B cell (primary cell): ENCODE measurements around the gene MRPL24. TPM values are rescaled to one million over a fixed set of nuclear protein-coding genes. Genes with fewer than 3 reads are reported as not detected.
A peak's percentile ranks its signal among the peaks of the same experiment; 100 is the strongest.

ENCODE experiments used
- ATAC-seq: fragments of 200-7000 bp; cut with Tn5 transposase; one replicate; pipeline ENCODE4 v1.10.0; 2021; ENCODE audit warnings: low read depth, mild to moderate bottlenecking, moderate number of reproducible peaks, moderate library complexity
- CTCF ChIA-PET: fragments of 350-600 bp; sonication (Branson Sonifier 250); formaldehyde crosslinking; loops from one replicate; lab custom pipeline; 2021; ENCODE audit warnings: antibody characterized with exemption, inconsistent platforms; lab: Charles Lee
- POLR2A ChIA-PET: fragments of 350-600 bp; sonication (Branson Sonifier 250); formaldehyde crosslinking; loops from one replicate; lab custom pipeline; 2021; ENCODE audit warnings: antibody characterized with exemption; lab: Charles Lee
- DNase-seq: peaks from one replicate; pipeline ENCODE4 v3.0.0; 2013
- H2AFZ ChIP-seq: 2 replicates; pipeline ENCODE4 v1.6.1; 2012; ENCODE audit warnings: mild to moderate bottlenecking, low read depth, low read length; ENCODE audit not compliant: insufficient read depth, poor library complexity, severe bottlenecking
- H3K27ac ChIP-seq, 2 donors: 1 replicate in 1 of 2; 2 replicates in 1 of 2; pipeline ENCODE4 v1.5.1; 2012 to 2013; ENCODE audit warnings: low read length in 2 of 2, mild to moderate bottlenecking in 2 of 2, moderate library complexity in 1 of 2
- H3K27me3 ChIP-seq, 4 experiments: fragments of 200-600 bp in 1 of 4; sonication (generic) in 1 of 4; replicated peaks in 1 of 4; 1 replicate in 2 of 4; 2 replicates in 2 of 4; pipeline versions ENCODE4 v1.6.1 to v1.7.0; 2013 to 2016; ENCODE audit warnings: low read length in 3 of 4, mild to moderate bottlenecking in 2 of 4, mixed read lengths in 1 of 4, moderate library complexity in 1 of 4; ENCODE audit not compliant: insufficient read depth in 4 of 4, control insufficient read depth in 3 of 4; ENCODE audit errors: control extremely low read depth in 1 of 4
- H3K36me3 ChIP-seq, 2 experiments: replicated peaks in 1 of 2; 1 replicate in 1 of 2; 2 replicates in 1 of 2; pipeline versions ENCODE4 v1.6.1 to v1.7.1; 2013; ENCODE audit warnings: low read length in 1 of 2; ENCODE audit not compliant: insufficient read depth in 2 of 2, control insufficient read depth in 1 of 2; ENCODE audit errors: control extremely low read depth in 1 of 2, extremely low read depth in 1 of 2
- H3K4me1 ChIP-seq, 2 donors: fragments of 200-600 bp in 1 of 2; sonication (generic) in 1 of 2; 1 replicate in 1 of 2; 2 replicates in 1 of 2; pipeline versions ENCODE4 v1.5.1 to v1.6.1; 2013 to 2017; ENCODE audit warnings: low read length in 2 of 2; ENCODE audit not compliant: control insufficient read depth in 2 of 2, insufficient read depth in 2 of 2
- H3K4me2 ChIP-seq: replicated peaks from 2 replicates; pipeline ENCODE3; 2012; ENCODE audit warnings: mild to moderate bottlenecking, low read depth, low read length; ENCODE audit not compliant: poor library complexity, severe bottlenecking
- H3K4me3 ChIP-seq, 5 experiments: fragments of 200-600 bp in 1 of 5; sonication (generic) in 1 of 5; 1 replicate in 3 of 5; 2 replicates in 2 of 5; pipeline versions ENCODE4 v1.5.1 to v1.7.0; 2011 to 2016; ENCODE audit warnings: low read length in 4 of 5, mild to moderate bottlenecking in 4 of 5, low read depth in 2 of 5, control low read depth in 1 of 5, moderate library complexity in 1 of 5; ENCODE audit not compliant: insufficient read depth in 1 of 5; ENCODE audit errors: control extremely low read depth in 1 of 5, extremely low read depth in 1 of 5
- H3K79me2 ChIP-seq: fragments of 200-600 bp; sonication (generic); one replicate; pipeline ENCODE4 v1.6.0; 2016; ENCODE audit warnings: low read length; ENCODE audit not compliant: control insufficient read depth, insufficient read depth
- H3K9ac ChIP-seq: fragments of 200-600 bp; sonication (generic); 2 replicates; pipeline ENCODE4 v1.6.1; 2017; ENCODE audit warnings: mild to moderate bottlenecking, low read length, moderate library complexity
- H3K9me3 ChIP-seq, 3 donors: one replicate each; pipeline versions ENCODE4 v1.6.1 to v1.7.1; 2013; ENCODE audit warnings: low read length in 2 of 3; ENCODE audit not compliant: control insufficient read depth in 2 of 3, insufficient read depth in 1 of 3; ENCODE audit errors: control extremely low read depth in 1 of 3
- H4K20me1 ChIP-seq: 2 replicates; pipeline ENCODE4 v1.6.0; 2012; ENCODE audit warnings: mild to moderate bottlenecking, low read length; ENCODE audit not compliant: insufficient read depth, control insufficient read depth, poor library complexity, severe bottlenecking
- H3K27ac Mint-ChIP-seq: one replicate; pipeline ENCODE4 v1.8.0; 2021; ENCODE audit warnings: mixed read lengths
- H3K27me3 Mint-ChIP-seq: one replicate; pipeline ENCODE4 v1.8.0; 2021; ENCODE audit warnings: mixed read lengths
- H3K4me1 Mint-ChIP-seq: one replicate; pipeline ENCODE4 v1.8.0; 2021; ENCODE audit warnings: mixed read lengths
- H3K4me3 Mint-ChIP-seq: one replicate; pipeline ENCODE4 v1.8.0; 2021; ENCODE audit warnings: mixed read lengths
- H3K9me3 Mint-ChIP-seq: one replicate; pipeline ENCODE4 v1.8.0; 2022; ENCODE audit warnings: mixed read lengths; ENCODE audit not compliant: insufficient read depth
- CTCF ChIP-seq: fragments of 200-600 bp; IDR thresholded peaks from one replicate; pipeline ENCODE4 v1.8.0; 2022; ENCODE audit warnings: antibody characterized with exemption, mild to moderate bottlenecking
- EZH2 ChIP-seq: IDR thresholded peaks from 2 replicates; pipeline ENCODE4 v1.6.1; 2012; ENCODE audit warnings: borderline replicate concordance, low read depth, mild to moderate bottlenecking, moderate library complexity, low read length; ENCODE audit not compliant: insufficient read depth, poor library complexity, severe bottlenecking
- WGBS: methylation state at CpG from one replicate; pipeline ENCODE4 v1.1.5; 2013; ENCODE audit warnings: missing lambda C conversion rate; ENCODE audit not compliant: insufficient coverage; 5-methylcytosine and 5-hydroxymethylcytosine counted together
- intact Hi-C: fragments of 100-400 bp; cut with micrococcal nuclease; formaldehyde crosslinking; loops from one replicate; pipeline ENCODE4 v1.10.0; 2022
- polyA plus RNA-seq: library from polyadenylated mRNA; depleted of rRNA; stranded (reverse); fragments of >200 nt; gene quantifications from 2 replicates; pipeline ENCODE4 v1.2.3, GENCODE V29; 2012
- total RNA-seq, 2 donors: library from RNA; stranded (reverse); fragments of 120-200 nt in 1 of 2; gene quantifications; 1 replicate in 1 of 2; 2 replicates in 1 of 2; pipeline versions ENCODE4 v1.2.3 to v1.2.4, GENCODE V29; 2013 to 2022

The MRPL24 gene
- total and polyA plus RNA-seq, 2 donors (not counting 1 experiment from before 2014, with no cell fraction given), result 34.6 to 39.4 TPM

GRCh38 chr1:156703741-156704140 lies 37.1 kb downstream of the MRPL24 start:
- ATAC-seq (no peak), DNase-seq (no peak)
- Mint-ChIP-seq H3K4me3 (peak overlapping the region; percentile 59), H3K9me3 (no peaks in the 10 kb centered on the region), H3K27ac (no peak overlapping the region), H3K27me3 (peaks cover 33% of the 10 kb centered on the region), H3K4me1 (peaks cover 32% of the 10 kb centered on the region)
- Histone ChIP-seq H4K20me1 (peaks cover 7% of the 10 kb centered on the region), H3K4me2 (no peak overlapping the region), H3K9ac (no peak overlapping the region), H3K36me3 (no peaks in the 10 kb centered on the region), H3K4me3 (no peak overlapping the region), H3K79me2 (no peaks in the 10 kb centered on the region), H3K27ac (no peak overlapping the region), H3K9me3 (peaks cover 0 to 3% (median 0%) of the 10 kb centered on the region in 3 donors), H3K27me3 (peaks cover 3 to 63% (median 37%) of the 10 kb centered on the region in 4 experiments), H3K4me1 (peaks cover 28% of the 10 kb centered on the region in 2 donors), H2AFZ (no peak overlapping the region)
- ChIA-PET CTCF (interaction anchor here (1.4 to 7.6 kb wide), 3 partner anchors 13 to 76 kb away, joined by 4 to 80 read pairs (median 8); no protein-coding TSS in a partner anchor), POLR2A (interaction anchor here (0.6 kb wide), 1 partner anchor 12 kb away, joined by 6 read pairs; no protein-coding TSS in a partner anchor)
- TF ChIP-seq CTCF, result no peak
- no peak for TF ChIP-seq EZH2
- intact Hi-C loops, result no loop called here
- WGBS, result 39% methylated on average over 4 of the region's 4 CpGs

DNA sequence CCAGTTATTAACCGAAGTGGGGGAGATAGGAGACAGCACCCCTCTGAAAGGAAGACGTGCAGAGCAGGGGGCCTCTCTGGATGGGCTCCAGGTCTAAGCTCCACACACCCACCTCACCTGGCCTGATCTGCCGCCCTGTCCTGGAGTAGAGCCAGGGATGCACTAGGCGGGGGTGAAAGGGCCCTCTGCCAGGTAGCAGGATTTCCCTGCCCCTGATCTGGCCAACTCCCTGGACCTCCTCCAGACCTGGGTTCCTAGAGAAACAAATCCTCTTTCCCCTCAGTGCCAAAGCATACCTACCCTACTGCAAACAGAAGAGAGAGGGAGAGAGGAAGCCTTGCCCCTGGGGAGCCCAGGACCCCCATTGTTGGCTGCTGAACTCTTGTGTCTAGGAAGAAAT lies 37.6 kb downstream of the MRPL24 start:
- Histone ChIP-seq H3K27ac (no peak overlapping the region), H3K4me2 (no peak overlapping the region), H2AFZ (no peak overlapping the region), H3K36me3 (no peaks in the 10 kb centered on the region), H3K4me1 (peaks cover 28% of the 10 kb centered on the region in 2 donors), H3K79me2 (no peaks in the 10 kb centered on the region), H4K20me1 (peaks cover 7% of the 10 kb centered on the region), H3K4me3 (no peak overlapping the region), H3K9me3 (peaks cover 0 to 3% (median 0%) of the 10 kb centered on the region in 3 donors), H3K9ac (no peak overlapping the region), H3K27me3 (peaks cover 3 to 63% (median 37%) of the 10 kb centered on the region in 4 experiments)
- 90% methylated on average over 2 of the region's 4 CpGs for WGBS
- DNase-seq (no peak), ATAC-seq (no peak)
- Mint-ChIP-seq H3K4me1 (peaks cover 32% of the 10 kb centered on the region), H3K9me3 (no peaks in the 10 kb centered on the region), H3K4me3 (no peak overlapping the region), H3K27ac (no peak overlapping the region), H3K27me3 (peaks cover 35% of the 10 kb centered on the region)
- ChIA-PET POLR2A (interaction anchor here (0.6 to 0.7 kb wide), 2 partner anchors 13 to 27 kb away, joined by 6 read pairs; no protein-coding TSS in a partner anchor), CTCF (interaction anchor here (1.4 to 7.6 kb wide), 2 partner anchors 13 to 42 kb away, joined by 4 to 80 read pairs; no protein-coding TSS in a partner anchor)
- TF ChIP-seq CTCF (no peak), EZH2 (no peak)
- intact Hi-C loops, result no loop called here
